Lung microvascular endothelial cell (primary cell): Measurements from ENCODE around the gene MATN1. TPM values are rescaled to one million over a fixed set of nuclear protein-coding genes. Genes with fewer than 3 reads are reported as not detected.
A peak's percentile ranks its signal among the peaks of the same experiment; 100 is the strongest.

Source experiments
- DNase-seq, 2 donors: peaks; one replicate each; pipeline versions ENCODE4 v3.0.0 to v3.0.0-alpha.2; 2010; ENCODE audit warnings: low read depth in 2 of 2
- total RNA-seq: library from RNA; depleted of rRNA; stranded (reverse); fragments of >200 nt; gene quantifications from 2 replicates; pipeline ENCODE4 v1.2.1, GENCODE V29; 2014

MATN1 gene
- total RNA-seq, 1 donor from 2014 or later, result under 0.01 TPM

GRCh38 chr1:30718636-30719405, 4.6 kb downstream of the MATN1 start:
- DNase-seq, result peak; percentile 98

GRCh38 chr1:30718091-30718635, 5.2 kb downstream of the MATN1 start:
- peak; percentile 98 to 99 for DNase-seq

- DNase-seq, result no peak
These were observed 6.7 kb downstream of the MATN1 start for GRCh38 chr1:30716646-30717045.

- no peak for DNase-seq
These were observed 7.5 kb downstream of the MATN1 start for GRCh38 chr1:30715886-30716285.

- no peak for DNase-seq
These were observed 8.2 kb downstream of the MATN1 start for GRCh38 chr1:30715216-30715615.

- DNase-seq, result no peak
These were observed 8.8 kb downstream of the MATN1 start for GRCh38 chr1:30714536-30715090.

- no peak for DNase-seq
These were observed 9.4 kb downstream of the MATN1 start for GRCh38 chr1:30714025-30714424.

- DNase-seq, result no peak
These were observed 10.1 kb downstream of the MATN1 start for GRCh38 chr1:30713311-30713710.

GRCh38 chr1:30712583-30712982, 10.8 kb downstream of the MATN1 start:
- DNase-seq, result no peak

GRCh38 chr1:30710407-30710806, 13.0 kb downstream of the MATN1 start:
- DNase-seq, result no peak

GRCh38 chr1:30708361-30708728, 15.0 kb downstream of the MATN1 start:
- DNase-seq, result no peak

GRCh38 chr1:30707412-30708360, 15.7 kb downstream of the MATN1 start:
- DNase-seq, result peak; percentile 61 to 82

- no peak for DNase-seq
These were observed 16.9 kb downstream of the MATN1 start for GRCh38 chr1:30706528-30706927.

GRCh38 chr1:30705698-30706097, 17.7 kb downstream of the MATN1 start:
- DNase-seq, result no peak

- no peak for DNase-seq
These were observed 18.4 kb downstream of the MATN1 start for GRCh38 chr1:30704765-30705509.

- DNase-seq, result no peak
These were observed 19.1 kb downstream of the MATN1 start for GRCh38 chr1:30704271-30704670.

GRCh38 chr1:30702823-30703222, 20.6 kb downstream of the MATN1 start:
- no peak for DNase-seq

GRCh38 chr1:30701258-30701633, 22.1 kb downstream of the MATN1 start:
- no peak for DNase-seq

GRCh38 chr1:30700528-30701257, 22.7 kb downstream of the MATN1 start:
- DNase-seq, result peak in 1 of 2 donors; percentile 48

GRCh38 chr1:30699762-30700161, 23.6 kb downstream of the MATN1 start:
- no peak for DNase-seq
